ENCODE measurements around the gene NPEPPS. TPM values are rescaled to one million over a fixed set of nuclear protein-coding genes. Genes with fewer than 3 reads are reported as not detected.
"Not testable (repeated sequence)": the region's sequence is repeated elsewhere in the genome, so short reads cannot be mapped to it uniquely, and the experiment has no call there.

The NPEPPS gene
- total RNA-seq (2014; rRNA removed; shearing (Covaris generic)), result 36.0 and 43.5 TPM in 2 replicates

GRCh38 chr17:47530557-47531232 lies at the start of gene NPEPPS:
NPEPPS (plus strand) TSS chr17:47531108; CDS start chr17:47531301, 193 bp downstream.
- H3K4me3 ChIP-seq (ENCODE audit: insufficient read depth, low read depth, low read length), result peak within 1 kb of the TSS; percentile 53
- H3K36me3 ChIP-seq (replicated peaks; ENCODE audit: control insufficient read depth, insufficient read depth, low read length); H3K27me3 ChIP-seq (ENCODE audit: control insufficient read depth, insufficient read depth, low read length): not testable (repeated sequence)
- peak; percentile 93 for DNase-seq

- not testable (repeated sequence) for H3K27me3 ChIP-seq (ENCODE audit: control insufficient read depth, insufficient read depth, low read length); H3K36me3 ChIP-seq (replicated peaks; ENCODE audit: control insufficient read depth, insufficient read depth, low read length); DNase-seq
- peak overlapping the region; percentile 37 for H3K4me3 ChIP-seq (ENCODE audit: insufficient read depth, low read depth, low read length)
Observed at GRCh38 chr17:47491841-47492212, 39.1 kb upstream of the NPEPPS start.

- not testable (repeated sequence) for H3K36me3 ChIP-seq (replicated peaks; ENCODE audit: control insufficient read depth, insufficient read depth, low read length); H3K27me3 ChIP-seq (ENCODE audit: control insufficient read depth, insufficient read depth, low read length); H3K4me3 ChIP-seq (ENCODE audit: insufficient read depth, low read depth, low read length); DNase-seq
Observed at GRCh38 chr17:47499074-47499473, 31.8 kb upstream of the NPEPPS start.

GRCh38 chr17:47499494-47499893 lies 31.4 kb upstream of the NPEPPS start:
- H3K27me3 ChIP-seq (ENCODE audit: control insufficient read depth, insufficient read depth, low read length); H3K4me3 ChIP-seq (ENCODE audit: insufficient read depth, low read depth, low read length); H3K36me3 ChIP-seq (replicated peaks; ENCODE audit: control insufficient read depth, insufficient read depth, low read length): not testable (repeated sequence)
- DNase-seq, result peak; percentile 0

GRCh38 chr17:47500620-47501019 lies 30.3 kb upstream of the NPEPPS start:
- H3K27me3 ChIP-seq (ENCODE audit: control insufficient read depth, insufficient read depth, low read length); DNase-seq; H3K4me3 ChIP-seq (ENCODE audit: insufficient read depth, low read depth, low read length); H3K36me3 ChIP-seq (replicated peaks; ENCODE audit: control insufficient read depth, insufficient read depth, low read length): not testable (repeated sequence)

GRCh38 chr17:47502122-47502731 lies 28.7 kb upstream of the NPEPPS start:
- DNase-seq; H3K4me3 ChIP-seq (ENCODE audit: insufficient read depth, low read depth, low read length); H3K27me3 ChIP-seq (ENCODE audit: control insufficient read depth, insufficient read depth, low read length); H3K36me3 ChIP-seq (replicated peaks; ENCODE audit: control insufficient read depth, insufficient read depth, low read length): not testable (repeated sequence)

GRCh38 chr17:47502776-47503455 lies 28.0 kb upstream of the NPEPPS start:
- DNase-seq; H3K4me3 ChIP-seq (ENCODE audit: insufficient read depth, low read depth, low read length); H3K36me3 ChIP-seq (replicated peaks; ENCODE audit: control insufficient read depth, insufficient read depth, low read length); H3K27me3 ChIP-seq (ENCODE audit: control insufficient read depth, insufficient read depth, low read length): not testable (repeated sequence)

- H3K4me3 ChIP-seq (ENCODE audit: insufficient read depth, low read depth, low read length); H3K36me3 ChIP-seq (replicated peaks; ENCODE audit: control insufficient read depth, insufficient read depth, low read length); H3K27me3 ChIP-seq (ENCODE audit: control insufficient read depth, insufficient read depth, low read length); DNase-seq: not testable (repeated sequence)
Observed at GRCh38 chr17:47511701-47512146, 19.2 kb upstream of the NPEPPS start.

GRCh38 chr17:47513301-47513700 lies 17.6 kb upstream of the NPEPPS start:
- not testable (repeated sequence) for DNase-seq; H3K4me3 ChIP-seq (ENCODE audit: insufficient read depth, low read depth, low read length); H3K27me3 ChIP-seq (ENCODE audit: control insufficient read depth, insufficient read depth, low read length); H3K36me3 ChIP-seq (replicated peaks; ENCODE audit: control insufficient read depth, insufficient read depth, low read length)

GRCh38 chr17:47518880-47519279 lies 12.0 kb upstream of the NPEPPS start:
- H3K36me3 ChIP-seq (replicated peaks; ENCODE audit: control insufficient read depth, insufficient read depth, low read length); H3K4me3 ChIP-seq (ENCODE audit: insufficient read depth, low read depth, low read length); DNase-seq; H3K27me3 ChIP-seq (ENCODE audit: control insufficient read depth, insufficient read depth, low read length): not testable (repeated sequence)

- not testable (repeated sequence) for H3K4me3 ChIP-seq (ENCODE audit: insufficient read depth, low read depth, low read length); H3K27me3 ChIP-seq (ENCODE audit: control insufficient read depth, insufficient read depth, low read length); DNase-seq
Observed at GRCh38 chr17:47519365-47519764, 11.5 kb upstream of the NPEPPS start.

GRCh38 chr17:47520279-47520678 lies 10.6 kb upstream of the NPEPPS start:
- not testable (repeated sequence) for H3K4me3 ChIP-seq (ENCODE audit: insufficient read depth, low read depth, low read length); H3K36me3 ChIP-seq (replicated peaks; ENCODE audit: control insufficient read depth, insufficient read depth, low read length); DNase-seq; H3K27me3 ChIP-seq (ENCODE audit: control insufficient read depth, insufficient read depth, low read length)

More at GRCh38 chr17:47519365-47519764, 11.5 kb upstream of the NPEPPS start:
- H3K36me3 ChIP-seq (replicated peaks; ENCODE audit: control insufficient read depth, insufficient read depth, low read length), result not testable (repeated sequence)

- H3K36me3 ChIP-seq (replicated peaks; ENCODE audit: control insufficient read depth, insufficient read depth, low read length); H3K4me3 ChIP-seq (ENCODE audit: insufficient read depth, low read depth, low read length); DNase-seq: not testable (repeated sequence)
Observed at GRCh38 chr17:47521434-47521833, 9.5 kb upstream of the NPEPPS start.

GRCh38 chr17:47522341-47522740 lies 8.6 kb upstream of the NPEPPS start:
- not testable (repeated sequence) for H3K4me3 ChIP-seq (ENCODE audit: insufficient read depth, low read depth, low read length); H3K36me3 ChIP-seq (replicated peaks; ENCODE audit: control insufficient read depth, insufficient read depth, low read length); H3K27me3 ChIP-seq (ENCODE audit: control insufficient read depth, insufficient read depth, low read length); DNase-seq

More at GRCh38 chr17:47521434-47521833, 9.5 kb upstream of the NPEPPS start:
- not testable (repeated sequence) for H3K27me3 ChIP-seq (ENCODE audit: control insufficient read depth, insufficient read depth, low read length)

GRCh38 chr17:47531233-47531820 lies 419 bp downstream of the NPEPPS start:
- DNase-seq, result peak; percentile 48

More at GRCh38 chr17:47531233-47531820, 419 bp downstream of the NPEPPS start:
- H3K36me3 ChIP-seq (replicated peaks; ENCODE audit: control insufficient read depth, insufficient read depth, low read length); H3K27me3 ChIP-seq (ENCODE audit: control insufficient read depth, insufficient read depth, low read length): not testable (repeated sequence)
- peak overlapping the region; percentile 53 for H3K4me3 ChIP-seq (ENCODE audit: insufficient read depth, low read depth, low read length)
